Activated gamma-delta T cell treated with anti-CD3 and anti-CD28 coated beads, Interleukin-2, amount 50 U/mL, for 16 hours (primary cell): ENCODE data around the gene WASHC2A.
A peak's percentile ranks its signal among the peaks of the same experiment; 100 is the strongest.
"Not testable (repeated sequence)": the region's sequence is repeated elsewhere in the genome, so short reads cannot be mapped to it uniquely, and the experiment has no call there.

Experiments
- DNase-seq: peaks from one replicate; pipeline ENCODE4 v3.0.0-alpha.2; 2020; ENCODE audit warnings: low read depth

The WASHC2A gene

DNA sequence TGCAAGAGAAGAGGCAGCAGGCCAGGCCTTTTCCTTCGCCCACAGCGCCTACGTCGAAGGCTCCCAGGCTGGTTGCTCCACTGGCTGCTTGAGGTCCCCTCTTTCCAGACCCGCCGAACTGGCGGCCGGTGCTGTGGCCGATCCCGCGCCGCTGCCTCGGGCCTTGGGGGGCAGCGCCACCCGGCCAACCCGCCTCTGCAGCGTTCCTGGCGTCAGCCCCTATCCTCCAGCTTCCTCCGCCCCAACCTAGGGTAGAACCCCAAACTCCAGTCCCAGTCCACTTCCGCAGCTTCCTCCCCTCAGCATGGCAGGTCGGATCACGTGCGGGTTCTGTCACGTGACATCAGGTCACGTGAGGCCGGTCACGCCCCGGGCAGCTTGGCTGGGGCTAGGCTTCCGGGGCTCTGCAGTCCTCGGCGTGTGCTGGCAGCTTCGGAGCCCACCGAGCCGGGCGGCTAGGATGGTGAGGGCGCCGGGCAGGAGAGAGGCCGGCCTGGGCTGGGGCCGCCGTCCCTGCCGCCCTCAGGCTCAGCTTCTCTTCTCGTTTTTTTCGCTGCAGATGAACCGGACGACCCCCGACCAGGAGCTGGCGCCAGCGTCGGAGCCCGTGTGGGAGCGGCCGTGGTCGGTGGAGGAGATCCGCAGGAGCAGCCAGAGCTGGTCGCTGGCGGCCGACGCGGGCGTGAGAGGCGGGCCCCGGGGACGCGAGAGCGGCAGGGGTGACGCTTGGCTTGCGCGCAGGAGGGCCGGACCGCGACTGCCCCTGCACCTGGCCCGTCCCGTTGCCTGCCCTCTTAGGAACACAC, at the start of gene WASHC2A:
Gene WASHC2A (plus strand): TSS at position 409 of the 806 bp plus-strand sequence. CDS start 52 bp downstream, at position 461.
- DNase-seq: peak; percentile 77

GRCh38 chr10:50019279-50019678, 48.5 kb upstream of the WASHC2A start:
- DNase-seq: not testable (repeated sequence)

DNA sequence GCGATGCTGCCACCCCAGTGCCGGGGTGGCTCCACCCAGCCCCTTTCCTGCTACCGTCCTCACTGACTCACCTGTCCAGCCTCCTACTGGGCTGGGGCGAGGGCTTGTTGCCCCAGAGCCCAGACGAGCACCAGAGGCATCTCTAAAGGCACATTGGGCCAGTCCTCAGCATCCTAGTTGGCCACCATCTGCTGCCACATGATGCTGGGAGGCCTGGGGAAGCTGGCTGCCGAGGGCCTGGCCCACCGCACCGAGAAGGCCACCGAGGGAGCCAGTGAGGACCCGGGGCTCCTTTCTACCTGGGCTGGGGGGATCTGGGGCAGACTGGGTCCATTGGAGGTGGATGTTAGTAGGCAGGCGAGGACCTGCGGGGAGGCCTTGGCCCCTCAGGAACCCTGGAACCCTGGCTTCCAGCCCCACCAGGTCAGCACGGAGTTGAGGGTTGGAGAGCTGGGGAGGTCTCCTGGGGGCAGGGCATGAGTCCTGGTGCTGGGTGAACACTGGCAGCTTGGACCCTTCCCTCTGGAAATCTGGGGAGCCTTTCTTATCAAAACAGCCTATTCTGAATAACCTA, 47.2 kb upstream of the WASHC2A start:
- DNase-seq: not testable (repeated sequence)

DNA sequence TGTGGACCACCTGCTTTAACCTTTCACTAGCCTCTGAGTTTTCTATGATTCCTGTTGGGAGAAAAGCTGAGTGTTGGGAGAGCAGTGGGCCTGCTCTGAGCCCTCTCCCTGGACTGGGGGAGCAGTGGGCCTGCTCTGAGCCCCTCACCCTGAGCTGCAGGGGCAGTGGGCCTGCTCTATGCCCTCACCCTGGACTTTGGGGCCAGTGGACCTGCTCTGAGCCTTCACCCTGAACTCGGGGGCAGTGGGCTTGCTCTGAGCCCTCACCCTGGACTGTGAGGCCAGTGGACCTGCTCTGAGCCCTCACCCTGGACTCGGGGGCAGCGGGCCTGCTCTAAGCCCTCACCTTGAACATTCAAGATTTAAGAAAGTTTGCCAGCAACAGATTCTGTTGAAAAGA, 46.1 kb upstream of the WASHC2A start:
- no peak for DNase-seq

DNA sequence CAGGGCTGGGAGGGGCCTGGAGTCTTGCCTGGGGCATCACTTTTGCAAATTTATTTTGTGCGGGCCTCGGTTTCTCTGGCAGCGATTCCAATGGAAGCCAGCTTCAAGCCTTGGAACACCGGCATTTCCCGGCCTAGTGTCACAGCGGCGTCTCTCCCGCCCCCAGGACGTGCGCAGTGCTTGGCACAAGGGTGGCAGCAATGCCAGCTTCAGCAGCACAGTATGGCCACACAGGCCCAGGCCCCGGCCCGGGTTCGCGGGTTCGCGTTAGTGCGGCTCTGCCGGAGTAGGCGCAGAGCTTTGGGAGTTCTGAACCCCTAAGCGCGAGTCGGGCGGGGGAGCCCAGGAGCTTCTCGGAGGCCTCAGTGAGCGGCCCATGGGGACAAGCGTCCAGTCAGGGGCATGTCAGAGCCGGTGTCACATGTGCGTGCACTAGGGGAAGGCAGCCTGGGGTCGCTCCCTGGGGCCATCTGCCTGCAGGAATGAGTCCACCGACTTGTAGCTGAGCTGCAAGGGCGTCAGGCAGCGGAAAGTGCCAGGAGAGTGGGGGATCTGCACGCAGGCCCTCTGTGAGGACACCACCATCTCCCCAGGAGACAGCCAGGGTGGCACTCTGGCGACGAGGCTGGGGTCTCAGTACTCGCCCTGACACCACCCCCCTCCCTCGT, 42.9 kb upstream of the WASHC2A start:
- DNase-seq: not testable (repeated sequence)

DNA sequence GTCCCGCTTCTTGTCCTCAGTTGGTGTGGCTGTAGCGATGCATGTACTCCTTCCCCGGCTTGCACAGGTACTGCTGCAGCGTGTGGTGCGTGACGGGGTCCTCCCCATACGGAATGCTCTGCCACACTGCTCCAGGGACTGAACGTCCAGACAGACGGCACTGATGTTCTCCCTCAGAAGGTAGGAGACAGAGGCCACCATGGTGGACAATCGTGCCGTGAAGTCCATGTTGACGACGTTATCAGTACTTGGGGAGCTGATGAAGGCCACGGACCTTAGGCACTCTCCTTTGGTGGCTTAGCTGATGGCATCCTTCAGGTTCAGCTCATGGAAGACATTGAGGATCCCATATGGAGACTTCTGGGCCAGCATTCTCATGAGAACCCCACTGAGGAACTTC, 42.1 kb upstream of the WASHC2A start:
- DNase-seq: no peak

DNA sequence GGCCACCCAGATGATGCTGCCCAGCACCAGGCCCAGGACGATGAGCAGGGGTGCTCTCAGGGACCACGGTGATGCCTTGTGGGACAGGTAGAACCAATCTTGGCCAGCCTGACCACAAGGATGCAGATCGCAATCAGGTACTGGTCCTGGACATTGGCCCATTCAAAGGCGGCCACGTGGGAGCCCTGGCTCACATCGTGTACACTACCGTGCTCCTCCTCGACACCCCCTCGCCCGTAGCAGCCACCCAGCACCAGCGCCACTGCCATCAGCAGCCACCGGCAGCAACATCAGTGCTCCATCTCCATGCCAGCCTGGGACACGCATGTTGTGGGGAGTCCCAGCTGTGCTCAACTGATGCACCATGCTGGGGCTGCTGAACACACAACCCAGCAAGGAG, 40.6 kb upstream of the WASHC2A start:
- no peak for DNase-seq

DNA sequence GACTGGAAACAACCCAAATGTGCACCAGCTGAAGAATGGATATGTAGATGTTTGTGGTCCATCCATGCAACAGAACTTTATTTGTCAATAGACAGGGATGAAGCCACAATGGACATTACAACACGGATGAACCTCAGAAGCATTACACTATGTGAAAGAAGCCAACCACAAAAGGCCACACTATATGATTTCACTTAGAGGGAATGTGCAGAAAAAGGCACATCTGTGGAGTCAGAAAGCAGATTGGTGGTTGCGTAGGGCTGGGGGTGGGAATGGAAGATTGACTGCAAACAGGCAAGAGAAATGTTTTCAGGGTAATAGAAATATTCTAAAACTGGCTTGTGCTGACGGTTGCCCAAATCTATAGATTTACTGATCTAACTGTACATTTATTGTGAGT, 34.3 kb upstream of the WASHC2A start:
- DNase-seq: no peak

- DNase-seq: not testable (repeated sequence)
Observed at GRCh38 chr10:50035337-50035736, 32.4 kb upstream of the WASHC2A start.

GRCh38 chr10:50044941-50045664, 22.7 kb upstream of the WASHC2A start:
- DNase-seq: no peak

GRCh38 chr10:50046457-50046856, 21.3 kb upstream of the WASHC2A start:
- not testable (repeated sequence) for DNase-seq

DNA sequence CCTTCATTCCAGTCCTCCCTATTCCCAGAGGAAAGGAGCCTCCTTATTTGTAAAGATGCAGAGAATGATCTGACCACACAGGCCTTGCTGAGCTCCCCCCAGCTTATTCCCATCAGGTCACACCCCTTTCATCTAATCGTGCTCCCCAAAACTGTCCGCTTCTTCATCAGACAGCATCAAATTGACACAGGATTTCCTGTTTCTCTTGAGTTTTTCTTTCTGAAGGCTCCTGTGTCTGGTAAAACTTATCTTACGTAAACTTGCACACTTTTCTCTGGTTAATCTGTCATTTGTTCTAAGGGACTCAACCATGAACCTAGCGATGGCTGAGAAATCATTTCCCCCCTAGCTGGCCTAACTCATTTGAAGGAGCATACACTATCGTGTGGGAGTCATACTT, 20.2 kb upstream of the WASHC2A start:
- not testable (repeated sequence) for DNase-seq

GRCh38 chr10:50051995-50052660, 15.6 kb upstream of the WASHC2A start:
- DNase-seq: not testable (repeated sequence)

DNA sequence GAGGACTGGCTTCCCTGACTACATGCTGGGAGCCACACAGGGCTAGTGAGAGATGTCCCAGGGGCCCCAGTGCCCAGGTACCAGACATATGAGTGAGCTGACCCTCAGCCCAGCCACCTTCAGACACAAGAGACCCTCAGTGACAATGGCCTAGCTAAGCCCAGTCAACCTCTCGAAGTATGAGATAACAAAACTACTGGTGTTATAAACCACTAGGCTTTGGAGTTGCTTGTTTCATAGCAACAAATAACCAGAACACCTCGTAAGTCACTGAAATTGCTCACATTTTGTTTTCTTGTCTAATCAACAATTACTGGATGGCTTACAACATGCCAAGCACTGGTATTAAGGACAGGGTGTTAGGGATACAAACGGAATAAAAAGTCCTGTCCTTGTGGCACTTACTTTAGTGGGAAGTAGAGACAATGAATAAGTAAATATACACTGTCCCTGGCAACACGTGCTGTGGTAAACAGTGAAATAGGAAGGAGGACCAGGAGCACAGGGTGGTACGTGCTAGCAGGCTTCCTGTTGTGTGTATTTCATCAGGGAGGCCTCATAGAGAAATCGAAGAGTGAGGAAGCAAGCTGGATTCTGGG, 14.9 kb upstream of the WASHC2A start:
- DNase-seq: not testable (repeated sequence)

- not testable (repeated sequence) for DNase-seq
Observed at GRCh38 chr10:50055494-50056292, 12.1 kb upstream of the WASHC2A start.

DNA sequence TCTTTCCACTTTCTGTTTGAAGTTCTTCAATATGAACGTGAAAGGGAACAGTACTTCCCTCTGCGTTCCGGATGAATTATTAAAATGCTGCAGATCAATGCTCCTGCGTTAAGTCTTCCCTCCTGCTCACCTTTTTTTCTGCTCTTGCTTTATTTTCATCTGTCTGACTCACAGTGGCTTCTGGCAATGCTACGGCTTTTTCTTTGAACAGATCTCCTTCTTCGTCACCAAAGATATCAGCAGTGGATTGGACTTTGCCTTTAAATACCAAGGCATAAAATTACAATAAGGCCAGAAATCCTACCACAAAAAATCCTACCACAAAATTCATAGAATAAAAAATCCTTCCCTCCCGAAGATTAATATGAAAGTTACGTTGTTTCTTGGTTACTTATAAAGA, 11.1 kb upstream of the WASHC2A start:
- DNase-seq: not testable (repeated sequence)

DNA sequence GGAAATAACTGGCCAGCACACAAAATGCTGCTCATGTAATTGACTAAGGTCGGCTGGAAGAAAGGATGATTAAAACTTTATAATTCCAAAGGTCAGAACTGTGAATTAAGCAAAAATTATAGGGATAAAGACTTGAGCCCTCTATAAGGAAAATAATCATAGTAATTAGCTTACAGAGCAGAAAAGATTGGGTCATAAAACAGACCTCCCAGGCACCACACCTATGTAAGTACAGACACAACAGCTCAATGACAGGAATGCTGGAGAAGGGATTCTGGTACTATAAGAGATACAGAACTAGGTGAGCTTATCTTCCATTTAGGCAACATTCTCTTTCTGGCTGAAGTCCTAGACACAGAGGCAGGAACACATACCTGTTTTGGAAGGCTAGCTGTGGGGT, 9.0 kb upstream of the WASHC2A start:
- not testable (repeated sequence) for DNase-seq

- not testable (repeated sequence) for DNase-seq
Observed at GRCh38 chr10:50059946-50060345, 7.8 kb upstream of the WASHC2A start.

DNA sequence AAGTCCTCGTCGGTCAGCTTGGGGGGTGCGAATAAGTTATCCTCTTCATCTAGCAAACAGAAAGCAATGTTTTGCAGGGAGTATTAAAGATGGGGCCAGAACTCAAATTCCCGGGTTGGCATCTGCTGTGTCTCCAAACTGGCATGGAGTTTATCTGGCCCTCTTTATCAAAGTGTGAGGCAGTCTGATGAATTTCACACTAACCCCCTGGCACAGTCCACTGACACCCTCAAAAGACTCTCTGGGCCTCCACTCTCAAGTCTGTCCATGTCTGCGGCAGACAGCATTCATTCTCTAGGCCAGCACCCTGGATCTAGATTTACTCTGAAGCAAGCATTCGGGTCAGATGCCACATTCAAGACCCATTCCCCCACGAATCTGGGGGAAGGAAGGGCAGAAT, 6.2 kb upstream of the WASHC2A start:
- DNase-seq: not testable (repeated sequence)

DNA sequence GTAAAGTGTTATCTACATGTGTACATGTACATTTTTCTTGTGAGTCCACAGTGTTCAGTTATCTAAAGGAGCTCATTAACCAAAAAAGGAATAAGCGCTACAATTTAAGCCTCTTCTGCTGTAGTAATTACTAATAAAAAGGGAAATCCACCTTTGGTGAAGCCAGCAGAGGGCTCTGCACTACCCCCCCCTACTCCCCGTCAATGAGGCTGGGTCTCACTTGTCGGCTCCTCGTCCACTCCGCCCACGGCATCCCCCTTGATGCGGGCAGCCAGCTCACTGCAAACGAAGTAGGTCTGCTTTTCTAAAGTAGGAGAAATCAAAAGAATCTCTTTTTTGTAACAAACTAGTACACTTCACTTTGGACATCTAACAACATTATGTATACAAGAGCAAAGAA, 4.7 kb upstream of the WASHC2A start:
- no peak for DNase-seq

DNA sequence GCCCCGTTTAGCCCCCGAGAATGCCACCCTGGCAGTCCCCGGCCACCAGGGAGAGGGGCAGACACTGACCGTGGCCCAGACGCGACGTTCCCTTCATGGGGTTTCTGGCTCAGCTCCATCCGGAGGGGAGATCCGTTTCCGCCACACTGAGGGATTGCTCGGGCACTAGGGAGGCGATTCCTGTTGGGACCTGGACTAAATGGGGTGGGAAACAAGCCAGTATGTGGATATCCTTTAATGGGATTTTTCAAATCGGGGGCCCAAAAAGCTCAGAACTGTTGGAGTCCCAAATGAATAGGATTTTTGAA, 552 bp downstream of the WASHC2A start:
- not testable (repeated sequence) for DNase-seq
